Measurements from ENCODE around the gene AGBL4.

GRCh38 chr1:48750109-48750508 is 1273.6 kb downstream of the AGBL4 start:
- no peak for TF ChIP-seq GATA2 (IDR thresholded peaks at IDR 0.05; ENCODE audit: low read depth, low read length)
- no peak for TF ChIP-seq GATA3 (IDR thresholded peaks at IDR 0.05; ENCODE audit: low read depth, low read length)

Measured in SH-SY5Y (cell line).